ENCODE measurements around the gene MICU2.

DNA sequence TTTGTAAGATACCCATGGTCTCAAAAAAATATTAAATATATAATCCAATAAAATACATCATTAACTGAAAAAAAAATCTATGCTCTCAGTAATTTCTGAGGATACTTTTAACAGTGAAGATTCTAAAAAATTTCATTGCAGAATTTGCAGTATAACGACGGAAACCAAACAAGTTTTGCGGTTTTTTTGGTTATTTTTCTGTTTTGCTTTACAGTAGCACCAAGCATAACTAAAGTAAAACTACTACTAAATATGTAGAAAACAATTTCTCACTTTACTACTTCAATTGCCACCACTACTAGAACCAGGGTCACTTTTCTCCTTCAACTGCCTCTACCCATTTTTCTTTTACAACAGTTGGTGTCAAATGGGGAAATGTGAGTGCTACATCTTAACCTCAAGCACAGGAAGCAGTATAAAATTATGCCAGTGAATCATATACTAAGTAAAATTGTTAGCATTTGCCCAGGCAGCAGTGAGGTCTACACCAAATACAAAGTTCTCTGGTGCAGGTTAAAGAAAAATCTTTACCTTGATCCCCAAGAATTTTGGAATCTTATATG is 24.1 kb downstream of the MICU2 start:
- no peak for TF ChIP-seq POLR2AphosphoS5 (IDR thresholded peaks at IDR 0.05)
- TF ChIP-seq, protein P1, sequence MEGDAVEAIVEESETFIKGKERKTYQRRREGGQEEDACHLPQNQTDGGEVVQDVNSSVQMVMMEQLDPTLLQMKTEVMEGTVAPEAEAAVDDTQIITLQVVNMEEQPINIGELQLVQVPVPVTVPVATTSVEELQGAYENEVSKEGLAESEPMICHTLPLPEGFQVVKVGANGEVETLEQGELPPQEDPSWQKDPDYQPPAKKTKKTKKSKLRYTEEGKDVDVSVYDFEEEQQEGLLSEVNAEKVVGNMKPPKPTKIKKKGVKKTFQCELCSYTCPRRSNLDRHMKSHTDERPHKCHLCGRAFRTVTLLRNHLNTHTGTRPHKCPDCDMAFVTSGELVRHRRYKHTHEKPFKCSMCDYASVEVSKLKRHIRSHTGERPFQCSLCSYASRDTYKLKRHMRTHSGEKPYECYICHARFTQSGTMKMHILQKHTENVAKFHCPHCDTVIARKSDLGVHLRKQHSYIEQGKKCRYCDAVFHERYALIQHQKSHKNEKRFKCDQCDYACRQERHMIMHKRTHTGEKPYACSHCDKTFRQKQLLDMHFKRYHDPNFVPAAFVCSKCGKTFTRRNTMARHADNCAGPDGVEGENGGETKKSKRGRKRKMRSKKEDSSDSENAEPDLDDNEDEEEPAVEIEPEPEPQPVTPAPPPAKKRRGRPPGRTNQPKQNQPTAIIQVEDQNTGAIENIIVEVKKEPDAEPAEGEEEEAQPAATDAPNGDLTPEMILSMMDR (IDR thresholded peaks at IDR 0.05): no peak
